Spleen (tissue), 7 donors: ENCODE data around the gene NARS2.

Experiments
- POLR2A ChIP-seq, 3 donors: fragments of 450-650 bp; IDR thresholded peaks; one replicate each; pipeline ENCODE4 v1.5.1; 2017; ENCODE audit warnings: antibody characterized with exemption in 3 of 3, mild to moderate bottlenecking in 1 of 3
- TF ChIP-seq, protein P1 (sequence below), 11 experiments: fragments of 200-600 bp in 7 of 11; fragments of 450-650 bp in 4 of 11; sonication (generic) in 4 of 11; IDR thresholded peaks in 8 of 11; conservative IDR thresholded peaks in 3 of 11; 1 replicate in 7 of 11; 2 replicates in 4 of 11; pipeline versions ENCODE4 v1.4.0 to v1.8.0; 2016 to 2021; ENCODE audit warnings: antibody characterized with exemption in 11 of 11, inconsistent platforms in 4 of 11, mild to moderate bottlenecking in 1 of 11
- donor health status: DM: no; HTN: no; CAD: no; lungs with moderate emphysema.
- donor health status: DM: no; HTN: no; CAD: no.
- donor health status: DM: no; HTN: no; CAD: no.

GRCh38 chr11:78449866-78450265 is 124.8 kb downstream of the NARS2 start:
- TF ChIP-seq, protein P1, sequence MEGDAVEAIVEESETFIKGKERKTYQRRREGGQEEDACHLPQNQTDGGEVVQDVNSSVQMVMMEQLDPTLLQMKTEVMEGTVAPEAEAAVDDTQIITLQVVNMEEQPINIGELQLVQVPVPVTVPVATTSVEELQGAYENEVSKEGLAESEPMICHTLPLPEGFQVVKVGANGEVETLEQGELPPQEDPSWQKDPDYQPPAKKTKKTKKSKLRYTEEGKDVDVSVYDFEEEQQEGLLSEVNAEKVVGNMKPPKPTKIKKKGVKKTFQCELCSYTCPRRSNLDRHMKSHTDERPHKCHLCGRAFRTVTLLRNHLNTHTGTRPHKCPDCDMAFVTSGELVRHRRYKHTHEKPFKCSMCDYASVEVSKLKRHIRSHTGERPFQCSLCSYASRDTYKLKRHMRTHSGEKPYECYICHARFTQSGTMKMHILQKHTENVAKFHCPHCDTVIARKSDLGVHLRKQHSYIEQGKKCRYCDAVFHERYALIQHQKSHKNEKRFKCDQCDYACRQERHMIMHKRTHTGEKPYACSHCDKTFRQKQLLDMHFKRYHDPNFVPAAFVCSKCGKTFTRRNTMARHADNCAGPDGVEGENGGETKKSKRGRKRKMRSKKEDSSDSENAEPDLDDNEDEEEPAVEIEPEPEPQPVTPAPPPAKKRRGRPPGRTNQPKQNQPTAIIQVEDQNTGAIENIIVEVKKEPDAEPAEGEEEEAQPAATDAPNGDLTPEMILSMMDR (IDR thresholded peaks at IDR 0.05 in 8 of 11, conservative IDR thresholded peaks at IDR 0.05 in 3 of 11), result no peak
- no peak for TF ChIP-seq POLR2A (IDR thresholded peaks at IDR 0.05)
